ENCODE results near the gene CD300H.

Gene CD300H

DNA sequence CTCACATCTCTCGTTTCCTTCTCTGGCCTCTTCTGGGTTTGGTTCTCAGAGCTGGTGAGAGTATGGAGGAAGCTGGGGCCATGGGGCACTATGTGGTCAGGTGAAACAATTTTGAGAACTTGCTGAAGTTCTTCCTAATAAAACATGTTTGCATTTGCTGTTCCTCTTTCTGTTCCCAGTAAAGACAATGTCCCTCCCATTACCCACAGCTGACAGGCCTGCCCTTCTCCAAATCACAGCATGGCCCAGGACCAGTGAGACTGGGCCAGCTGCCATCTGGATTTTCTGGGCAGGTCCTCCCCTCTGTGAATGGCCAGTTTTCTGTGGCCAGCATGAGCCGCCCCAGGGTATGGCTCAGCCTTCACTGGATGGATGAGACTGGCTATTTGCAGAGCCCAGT, at the start of gene CD300H:
Gene CD300H (minus strand): TSS at position 113 of the 400 bp plus-strand sequence.
- TF ChIP-seq, protein P1, sequence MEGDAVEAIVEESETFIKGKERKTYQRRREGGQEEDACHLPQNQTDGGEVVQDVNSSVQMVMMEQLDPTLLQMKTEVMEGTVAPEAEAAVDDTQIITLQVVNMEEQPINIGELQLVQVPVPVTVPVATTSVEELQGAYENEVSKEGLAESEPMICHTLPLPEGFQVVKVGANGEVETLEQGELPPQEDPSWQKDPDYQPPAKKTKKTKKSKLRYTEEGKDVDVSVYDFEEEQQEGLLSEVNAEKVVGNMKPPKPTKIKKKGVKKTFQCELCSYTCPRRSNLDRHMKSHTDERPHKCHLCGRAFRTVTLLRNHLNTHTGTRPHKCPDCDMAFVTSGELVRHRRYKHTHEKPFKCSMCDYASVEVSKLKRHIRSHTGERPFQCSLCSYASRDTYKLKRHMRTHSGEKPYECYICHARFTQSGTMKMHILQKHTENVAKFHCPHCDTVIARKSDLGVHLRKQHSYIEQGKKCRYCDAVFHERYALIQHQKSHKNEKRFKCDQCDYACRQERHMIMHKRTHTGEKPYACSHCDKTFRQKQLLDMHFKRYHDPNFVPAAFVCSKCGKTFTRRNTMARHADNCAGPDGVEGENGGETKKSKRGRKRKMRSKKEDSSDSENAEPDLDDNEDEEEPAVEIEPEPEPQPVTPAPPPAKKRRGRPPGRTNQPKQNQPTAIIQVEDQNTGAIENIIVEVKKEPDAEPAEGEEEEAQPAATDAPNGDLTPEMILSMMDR (IDR thresholded peaks at IDR 0.05; ENCODE audit: low read depth, low read length, missing control alignments), result no peak
- DNase-seq (ENCODE audit: extremely low read depth, low read depth), result no peak
- H3K4me3 ChIP-seq (replicated peaks; ENCODE audit: low read depth, low read length), result no peak within 1 kb of the TSS

DNA sequence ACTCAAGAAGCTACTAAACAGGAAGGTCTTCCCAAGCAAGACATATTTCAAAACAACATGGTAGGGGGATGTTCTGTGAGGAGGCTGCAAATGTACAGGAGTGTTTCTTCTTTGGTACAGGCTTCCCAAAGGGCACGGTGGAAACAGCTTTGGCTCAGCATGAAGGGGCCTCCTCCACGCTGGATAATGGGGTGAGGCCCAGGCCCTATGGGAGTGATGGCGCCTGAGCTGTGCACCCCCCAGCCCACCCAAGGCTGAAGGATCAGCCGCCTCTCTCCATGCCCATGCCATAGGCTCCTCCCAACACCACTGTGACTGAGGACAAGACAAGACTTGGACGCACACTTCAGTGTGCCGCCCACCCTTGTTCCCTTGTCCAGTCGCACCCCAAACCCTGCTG, 49.4 kb upstream of the CD300H start:
- TF ChIP-seq, protein P1 (IDR thresholded peaks at IDR 0.05; ENCODE audit: low read depth, low read length, missing control alignments), result no peak
- H3K4me3 ChIP-seq (replicated peaks; ENCODE audit: low read depth, low read length), result no peak overlapping the region

DNA sequence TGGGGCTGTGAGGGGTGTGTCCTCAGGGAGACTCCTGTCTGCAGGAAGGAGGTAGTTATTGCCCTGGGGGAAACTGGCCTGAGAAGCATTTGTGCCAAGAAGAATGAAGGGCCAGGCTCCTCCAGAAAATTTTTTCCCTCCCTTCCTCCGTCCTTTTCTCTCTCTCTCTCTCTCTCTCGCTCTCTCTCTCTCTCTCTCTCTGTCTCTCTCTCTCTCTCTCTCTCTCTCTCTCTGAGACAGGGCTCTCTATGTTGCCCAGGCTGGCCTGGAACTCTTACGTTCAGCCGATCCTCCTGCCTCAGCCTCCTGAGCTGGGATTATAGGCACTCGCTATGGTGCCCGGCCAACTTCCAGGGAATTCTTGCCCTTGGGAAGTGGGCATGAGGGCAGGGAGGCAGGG, 44.7 kb upstream of the CD300H start:
- TF ChIP-seq, protein P1 (IDR thresholded peaks at IDR 0.05; ENCODE audit: low read depth, low read length, missing control alignments), result no peak
- H3K4me3 ChIP-seq (replicated peaks; ENCODE audit: low read depth, low read length), result no peak overlapping the region
- no peak for DNase-seq (ENCODE audit: extremely low read depth, low read depth)

More for the DNA sequence above, 49.4 kb upstream of the CD300H start:
- no peak for DNase-seq (ENCODE audit: extremely low read depth, low read depth)

DNA sequence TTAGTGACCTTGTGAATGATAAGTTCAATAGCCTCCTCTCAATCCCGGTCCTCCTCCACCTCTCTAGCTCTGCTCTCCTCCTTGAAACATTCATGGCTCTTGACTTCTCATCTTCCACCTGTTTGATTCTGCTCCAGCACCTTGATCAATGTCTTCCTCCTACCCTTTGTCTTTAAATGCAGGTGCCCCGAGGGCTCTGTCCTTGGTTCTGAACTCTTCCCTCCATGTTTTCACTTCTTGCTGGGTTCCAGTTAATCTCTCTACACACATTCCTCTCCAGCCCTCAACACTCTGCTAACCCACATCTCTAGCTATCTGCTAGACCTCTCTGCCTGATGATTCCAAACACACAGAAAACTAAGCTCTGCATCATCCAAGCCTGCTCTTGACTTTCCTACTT, 42.8 kb upstream of the CD300H start:
- TF ChIP-seq, protein P1 (IDR thresholded peaks at IDR 0.05; ENCODE audit: low read depth, low read length, missing control alignments), result no peak
- no peak overlapping the region for H3K4me3 ChIP-seq (replicated peaks; ENCODE audit: low read depth, low read length)
- DNase-seq (ENCODE audit: extremely low read depth, low read depth), result no peak

DNA sequence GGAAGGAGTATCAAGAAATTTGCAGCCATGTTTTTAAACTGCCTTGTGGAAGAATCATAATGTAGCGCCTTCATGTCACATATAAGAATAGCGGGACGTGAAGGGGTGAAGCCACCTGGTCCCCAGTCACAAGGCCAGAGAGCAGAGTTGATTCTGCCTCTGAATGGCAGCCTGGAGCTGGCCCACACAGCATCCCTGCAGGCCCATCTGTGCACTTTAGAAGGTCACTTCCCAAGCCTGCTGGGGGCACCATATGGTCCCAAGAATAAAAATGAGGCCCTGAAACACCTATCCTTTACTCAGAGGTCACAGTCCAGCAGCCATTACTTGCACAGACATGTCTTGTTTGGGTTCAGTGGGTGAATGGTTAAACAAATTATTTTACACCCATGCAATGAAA, 41.2 kb upstream of the CD300H start:
- TF ChIP-seq, protein P1 (IDR thresholded peaks at IDR 0.05; ENCODE audit: low read depth, low read length, missing control alignments), result no peak
- H3K4me3 ChIP-seq (replicated peaks; ENCODE audit: low read depth, low read length), result no peak overlapping the region
- DNase-seq (ENCODE audit: extremely low read depth, low read depth), result no peak

DNA sequence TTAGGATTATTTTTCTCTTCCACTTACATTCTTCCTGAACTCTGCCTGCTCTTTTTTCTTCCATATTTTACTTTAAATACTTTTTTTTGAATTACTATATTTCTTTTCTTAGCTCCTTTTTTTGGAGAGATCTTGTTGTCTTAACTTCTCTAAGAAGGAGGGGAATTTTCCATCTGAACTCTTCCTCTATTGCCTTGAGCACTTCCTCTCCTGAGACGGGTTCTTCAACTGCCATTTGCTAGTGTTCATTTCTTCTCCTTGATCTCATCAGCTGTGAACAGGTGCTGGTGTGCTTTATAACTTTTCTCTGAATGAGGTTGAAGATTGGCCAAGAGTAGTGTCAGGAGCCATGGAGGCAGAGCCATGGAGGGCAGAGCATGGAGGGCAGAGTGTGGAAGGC, 39.9 kb upstream of the CD300H start:
- TF ChIP-seq, protein P1 (IDR thresholded peaks at IDR 0.05; ENCODE audit: low read depth, low read length, missing control alignments), result no peak
- no peak overlapping the region for H3K4me3 ChIP-seq (replicated peaks; ENCODE audit: low read depth, low read length)
- no peak for DNase-seq (ENCODE audit: extremely low read depth, low read depth)

DNA sequence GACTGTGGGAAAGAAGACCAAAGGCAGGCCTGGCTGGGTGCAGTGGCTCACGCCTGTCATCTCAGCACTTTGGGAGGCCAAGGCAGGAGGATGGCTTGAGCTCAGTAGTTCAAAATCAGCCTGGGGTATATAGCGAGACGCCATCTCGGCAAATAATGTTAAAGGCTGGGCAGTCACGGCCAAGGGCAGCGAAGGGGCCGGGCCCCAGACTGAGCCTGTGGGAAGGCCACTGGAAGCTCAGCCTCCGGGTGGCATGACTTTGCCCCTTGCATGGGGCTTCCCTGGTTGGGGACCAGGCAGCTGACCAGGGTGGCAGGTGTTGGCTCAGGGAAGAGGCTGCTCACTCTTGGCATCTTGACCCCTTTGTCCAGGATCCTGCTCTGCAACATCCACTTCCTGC, 38.7 kb upstream of the CD300H start:
- no peak for DNase-seq (ENCODE audit: extremely low read depth, low read depth)
- TF ChIP-seq, protein P1 (IDR thresholded peaks at IDR 0.05; ENCODE audit: low read depth, low read length, missing control alignments), result no peak
- H3K4me3 ChIP-seq (replicated peaks; ENCODE audit: low read depth, low read length), result no peak overlapping the region

Data from HFF-Myc (cell line).